ENCODE data around the gene C5AR2.
"Not testable (repeated sequence)": the region's sequence is repeated elsewhere in the genome, so short reads cannot be mapped to it uniquely, and the experiment has no call there.

The C5AR2 gene

GRCh38 chr19:47331931-47332547, at the start of gene C5AR2:
TSS of gene C5AR2 (plus strand) at chr19:47332175. CDS start at chr19:47340800, 8,625 bp downstream.
- no peaks in the 10 kb centered on the region for H3K4me1 ChIP-seq (ENCODE audit: control insufficient read depth, low read depth, low read length)
- no peak within 1 kb of the TSS for H3K9ac ChIP-seq (ENCODE audit: low read length)
- no peak within 1 kb of the TSS for H3K27ac ChIP-seq (ENCODE audit: low read length)
- H3K36me3 ChIP-seq (ENCODE audit: control insufficient read depth, low read depth, low read length): no peaks in the 10 kb centered on the region
- no peaks in the 10 kb centered on the region for H3K9me3 ChIP-seq (ENCODE audit: control insufficient read depth, low read depth, low read length)
- H3K27me3 ChIP-seq (ENCODE audit: control insufficient read depth, insufficient read depth, low read length): no peaks in the 10 kb centered on the region
- H3K4me3 ChIP-seq (ENCODE audit: low read length): no peak within 1 kb of the TSS

- no peaks in the 10 kb centered on the region for H3K27me3 ChIP-seq (ENCODE audit: control insufficient read depth, insufficient read depth, low read length)
- no peak overlapping the region for H3K27ac ChIP-seq (ENCODE audit: low read length)
- H3K9ac ChIP-seq (ENCODE audit: low read length): no peak overlapping the region
- H3K4me3 ChIP-seq (ENCODE audit: low read length): no peak overlapping the region
- H3K9me3 ChIP-seq (ENCODE audit: control insufficient read depth, low read depth, low read length): no peaks in the 10 kb centered on the region
- H3K36me3 ChIP-seq (ENCODE audit: control insufficient read depth, low read depth, low read length): no peaks in the 10 kb centered on the region
- no peaks in the 10 kb centered on the region for H3K4me1 ChIP-seq (ENCODE audit: control insufficient read depth, low read depth, low read length)
Measured at GRCh38 chr19:47283405-47284059, 48.4 kb upstream of the C5AR2 start.

- Histone ChIP-seq H3K9me3 (ENCODE audit: control insufficient read depth, low read depth, low read length) (no peaks in the 10 kb centered on the region), H3K27me3 (ENCODE audit: control insufficient read depth, insufficient read depth, low read length) (no peaks in the 10 kb centered on the region), H3K4me1 (ENCODE audit: control insufficient read depth, low read depth, low read length) (peaks cover 4% of the 10 kb centered on the region), H3K9ac (ENCODE audit: low read length) (no peak overlapping the region), H3K27ac (ENCODE audit: low read length) (no peak overlapping the region), H3K36me3 (ENCODE audit: control insufficient read depth, low read depth, low read length) (no peaks in the 10 kb centered on the region), H3K4me3 (ENCODE audit: low read length) (no peak overlapping the region)
Measured at GRCh38 chr19:47284324-47284899, 47.6 kb upstream of the C5AR2 start.

GRCh38 chr19:47296036-47296435, 35.9 kb upstream of the C5AR2 start:
- no peak overlapping the region for H3K9ac ChIP-seq (ENCODE audit: low read length)
- H3K4me3 ChIP-seq (ENCODE audit: low read length): no peak overlapping the region
- no peak overlapping the region for H3K27ac ChIP-seq (ENCODE audit: low read length)
- H3K9me3 ChIP-seq (ENCODE audit: control insufficient read depth, low read depth, low read length): no peaks in the 10 kb centered on the region
- H3K36me3 ChIP-seq (ENCODE audit: control insufficient read depth, low read depth, low read length): no peaks in the 10 kb centered on the region
- no peaks in the 10 kb centered on the region for H3K27me3 ChIP-seq (ENCODE audit: control insufficient read depth, insufficient read depth, low read length)
- no peaks in the 10 kb centered on the region for H3K4me1 ChIP-seq (ENCODE audit: control insufficient read depth, low read depth, low read length)

GRCh38 chr19:47300867-47301266, 31.1 kb upstream of the C5AR2 start:
- H3K4me1 ChIP-seq (ENCODE audit: control insufficient read depth, low read depth, low read length); H3K36me3 ChIP-seq (ENCODE audit: control insufficient read depth, low read depth, low read length); H3K27ac ChIP-seq (ENCODE audit: low read length); H3K4me3 ChIP-seq (ENCODE audit: low read length); H3K9me3 ChIP-seq (ENCODE audit: control insufficient read depth, low read depth, low read length); H3K27me3 ChIP-seq (ENCODE audit: control insufficient read depth, insufficient read depth, low read length); H3K9ac ChIP-seq (ENCODE audit: low read length): not testable (repeated sequence)

- no peak overlapping the region for H3K4me3 ChIP-seq (ENCODE audit: low read length)
- H3K9ac ChIP-seq (ENCODE audit: low read length): no peak overlapping the region
- H3K4me1 ChIP-seq (ENCODE audit: control insufficient read depth, low read depth, low read length): no peaks in the 10 kb centered on the region
- H3K36me3 ChIP-seq (ENCODE audit: control insufficient read depth, low read depth, low read length): no peaks in the 10 kb centered on the region
- H3K9me3 ChIP-seq (ENCODE audit: control insufficient read depth, low read depth, low read length): no peaks in the 10 kb centered on the region
- H3K27me3 ChIP-seq (ENCODE audit: control insufficient read depth, insufficient read depth, low read length): no peaks in the 10 kb centered on the region
- no peak overlapping the region for H3K27ac ChIP-seq (ENCODE audit: low read length)
Measured at GRCh38 chr19:47302249-47302648, 29.7 kb upstream of the C5AR2 start.

- Histone ChIP-seq H3K9me3 (ENCODE audit: control insufficient read depth, low read depth, low read length) (no peaks in the 10 kb centered on the region), H3K4me3 (ENCODE audit: low read length) (no peak overlapping the region), H3K27ac (ENCODE audit: low read length) (no peak overlapping the region), H3K9ac (ENCODE audit: low read length) (no peak overlapping the region), H3K4me1 (ENCODE audit: control insufficient read depth, low read depth, low read length) (no peaks in the 10 kb centered on the region), H3K27me3 (ENCODE audit: control insufficient read depth, insufficient read depth, low read length) (no peaks in the 10 kb centered on the region), H3K36me3 (ENCODE audit: control insufficient read depth, low read depth, low read length) (no peaks in the 10 kb centered on the region)
Measured at GRCh38 chr19:47303966-47304365, 28.0 kb upstream of the C5AR2 start.

- Histone ChIP-seq H3K9ac (ENCODE audit: low read length) (no peak overlapping the region), H3K9me3 (ENCODE audit: control insufficient read depth, low read depth, low read length) (no peaks in the 10 kb centered on the region), H3K4me1 (ENCODE audit: control insufficient read depth, low read depth, low read length) (no peaks in the 10 kb centered on the region), H3K36me3 (ENCODE audit: control insufficient read depth, low read depth, low read length) (no peaks in the 10 kb centered on the region), H3K27ac (ENCODE audit: low read length) (no peak overlapping the region), H3K4me3 (ENCODE audit: low read length) (no peak overlapping the region), H3K27me3 (ENCODE audit: control insufficient read depth, insufficient read depth, low read length) (no peaks in the 10 kb centered on the region)
Measured at GRCh38 chr19:47305309-47305751, 26.6 kb upstream of the C5AR2 start.

GRCh38 chr19:47306303-47306702, 25.7 kb upstream of the C5AR2 start:
- H3K4me3 ChIP-seq (ENCODE audit: low read length): no peak overlapping the region
- H3K27ac ChIP-seq (ENCODE audit: low read length): no peak overlapping the region
- H3K36me3 ChIP-seq (ENCODE audit: control insufficient read depth, low read depth, low read length): no peaks in the 10 kb centered on the region
- no peaks in the 10 kb centered on the region for H3K9me3 ChIP-seq (ENCODE audit: control insufficient read depth, low read depth, low read length)
- H3K27me3 ChIP-seq (ENCODE audit: control insufficient read depth, insufficient read depth, low read length): no peaks in the 10 kb centered on the region
- H3K9ac ChIP-seq (ENCODE audit: low read length): no peak overlapping the region
- H3K4me1 ChIP-seq (ENCODE audit: control insufficient read depth, low read depth, low read length): no peaks in the 10 kb centered on the region

- Histone ChIP-seq H3K36me3 (ENCODE audit: control insufficient read depth, low read depth, low read length) (no peaks in the 10 kb centered on the region), H3K9me3 (ENCODE audit: control insufficient read depth, low read depth, low read length) (no peaks in the 10 kb centered on the region), H3K4me3 (ENCODE audit: low read length) (no peak overlapping the region), H3K9ac (ENCODE audit: low read length) (no peak overlapping the region), H3K27ac (ENCODE audit: low read length) (no peak overlapping the region), H3K4me1 (ENCODE audit: control insufficient read depth, low read depth, low read length) (no peaks in the 10 kb centered on the region), H3K27me3 (ENCODE audit: control insufficient read depth, insufficient read depth, low read length) (no peaks in the 10 kb centered on the region)
Measured at GRCh38 chr19:47309038-47309437, 22.9 kb upstream of the C5AR2 start.

GRCh38 chr19:47309608-47310007, 22.4 kb upstream of the C5AR2 start, which contains the start of gene C5AR1:
TSS of gene C5AR1 (plus strand) at chr19:47309861. CDS start at chr19:47309896, 35 bp downstream.
- no peaks in the 10 kb centered on the region for H3K27me3 ChIP-seq (ENCODE audit: control insufficient read depth, insufficient read depth, low read length)
- no peaks in the 10 kb centered on the region for H3K4me1 ChIP-seq (ENCODE audit: control insufficient read depth, low read depth, low read length)
- H3K36me3 ChIP-seq (ENCODE audit: control insufficient read depth, low read depth, low read length): no peaks in the 10 kb centered on the region

GRCh38 chr19:47310323-47310722, 21.7 kb upstream of the C5AR2 start:
- no peaks in the 10 kb centered on the region for H3K4me1 ChIP-seq (ENCODE audit: control insufficient read depth, low read depth, low read length)
- H3K27me3 ChIP-seq (ENCODE audit: control insufficient read depth, insufficient read depth, low read length): no peaks in the 10 kb centered on the region
- H3K9ac ChIP-seq (ENCODE audit: low read length): no peak overlapping the region
- no peak overlapping the region for H3K4me3 ChIP-seq (ENCODE audit: low read length)
- no peaks in the 10 kb centered on the region for H3K36me3 ChIP-seq (ENCODE audit: control insufficient read depth, low read depth, low read length)
- H3K27ac ChIP-seq (ENCODE audit: low read length): no peak overlapping the region
- H3K9me3 ChIP-seq (ENCODE audit: control insufficient read depth, low read depth, low read length): no peaks in the 10 kb centered on the region

More at GRCh38 chr19:47309608-47310007, 22.4 kb upstream of the C5AR2 start, which contains the start of gene C5AR1:
- Histone ChIP-seq H3K4me3 (ENCODE audit: low read length) (no peak within 1 kb of the TSS), H3K9ac (ENCODE audit: low read length) (no peak within 1 kb of the TSS), H3K27ac (ENCODE audit: low read length) (no peak within 1 kb of the TSS), H3K9me3 (ENCODE audit: control insufficient read depth, low read depth, low read length) (no peaks in the 10 kb centered on the region)

Measured in iPS-18a (cell line).